HepG2 (cell line): ENCODE results near the gene MORN5. TPM values are rescaled to one million over a fixed set of nuclear protein-coding genes. Genes with fewer than 3 reads are reported as not detected.

ENCODE experiments used
- ATAD3A ChIP-seq: sonication (generic); formaldehyde crosslinking; IDR thresholded peaks from 2 replicates; pipeline ENCODE4 v1.4.0; 2020; ENCODE audit warnings: missing genetic modification reagents
- CHCHD3 ChIP-seq: sonication (generic); formaldehyde crosslinking; IDR thresholded peaks from 2 replicates; pipeline ENCODE4 v1.8.0; 2022; ENCODE audit warnings: mild to moderate bottlenecking, missing genetic modification reagents, moderate library complexity
- DNMT1 ChIP-seq: sonication (generic); formaldehyde crosslinking; IDR thresholded peaks from 2 replicates; pipeline ENCODE4 v1.5.1; 2020; ENCODE audit warnings: mild to moderate bottlenecking, missing genetic modification reagents
- ETV6 ChIP-seq: sonication (generic); formaldehyde crosslinking; conservative IDR thresholded peaks from 2 replicates; pipeline ENCODE4 v1.4.0; 2020; ENCODE audit warnings: missing genetic modification reagents
- HNF1A ChIP-seq, 2 experiments: sonication (generic) in 1 of 2; formaldehyde crosslinking in 1 of 2; IDR thresholded peaks; 2 replicates each; pipeline versions ENCODE4 v1.4.0 to v1.6.1; 2016 to 2020; ENCODE audit warnings: borderline replicate concordance in 1 of 2, low read depth in 1 of 2, mild to moderate bottlenecking in 1 of 2, missing genetic modification reagents in 1 of 2
- SOX5 ChIP-seq: IDR thresholded peaks from 2 replicates; pipeline ENCODE4 v1.6.1; 2016; ENCODE audit warnings: borderline replicate concordance
- SP4 ChIP-seq: sonication (generic); formaldehyde crosslinking; IDR thresholded peaks from 2 replicates; pipeline ENCODE4 v1.8.1; 2023; ENCODE audit warnings: mild to moderate bottlenecking, missing genetic modification reagents
- TARDBP ChIP-seq: sonication (generic); formaldehyde crosslinking; IDR thresholded peaks from 2 replicates; pipeline ENCODE4 v1.8.0; 2022; ENCODE audit warnings: mild to moderate bottlenecking, missing genetic modification reagents
- ZBTB20 ChIP-seq: sonication (generic); formaldehyde crosslinking; IDR thresholded peaks from 2 replicates; pipeline ENCODE4 v1.8.1; 2023; ENCODE audit warnings: missing genetic modification reagents, low read depth, mild to moderate bottlenecking, borderline replicate concordance
- ZNF3 ChIP-seq: IDR thresholded peaks from 2 replicates; pipeline ENCODE4 v1.7.0; 2017; ENCODE audit warnings: inconsistent platforms
- ZNF546 ChIP-seq: sonication (generic); formaldehyde crosslinking; conservative IDR thresholded peaks from 2 replicates; pipeline ENCODE4 v1.8.1; 2023; ENCODE audit warnings: mild to moderate bottlenecking, missing genetic modification reagents
- ZSCAN9 ChIP-seq: IDR thresholded peaks from 2 replicates; pipeline ENCODE4 v1.6.1; 2016; ENCODE audit warnings: borderline replicate concordance
- polyA plus RNA-seq, 8 experiments: library from polyadenylated mRNA; depleted of rRNA in 3 of 8; stranded (reverse) in 7 of 8; unstranded in 1 of 8; fragments of >200 nt; fragmentation: Illumina TruSeq in 4 of 8; extraction: Trizol in 4 of 8; gene quantifications; 2 replicates each; pipeline versions ENCODE4 v1.2.1 to v1.2.3, GENCODE V29; 2011 to 2016; ENCODE audit warnings: low read depth in 4 of 8, missing spikeins in 1 of 8, mixed read lengths in 1 of 8; ENCODE audit not compliant: insufficient read depth in 1 of 8
- total RNA-seq, 5 experiments: library from RNA; depleted of rRNA; stranded (reverse); fragments of >200 nt; fragmentation: Illumina TruSeq; extraction: Trizol; gene quantifications; 2 replicates each; pipeline ENCODE4 v1.2.3, GENCODE V29; 2016; ENCODE audit warnings: low read depth in 1 of 5
- TF ChIP-seq, protein P1 (sequence below): sonication (generic); formaldehyde crosslinking; IDR thresholded peaks from 2 replicates; pipeline ENCODE4 v1.4.0; 2020; ENCODE audit warnings: mild to moderate bottlenecking, missing genetic modification reagents, borderline replicate concordance
- TF ChIP-seq, protein P2 (sequence below): sonication (generic); formaldehyde crosslinking; IDR thresholded peaks from 2 replicates; pipeline ENCODE4 v1.5.1; 2020; ENCODE audit warnings: missing genetic modification reagents, mild to moderate bottlenecking, borderline replicate concordance

The MORN5 gene
- total and polyA plus RNA-seq, 2 of the 13 experiments (the other 11 are each of a cell fraction or from before 2014, with no cell fraction given) = not detected

DNA sequence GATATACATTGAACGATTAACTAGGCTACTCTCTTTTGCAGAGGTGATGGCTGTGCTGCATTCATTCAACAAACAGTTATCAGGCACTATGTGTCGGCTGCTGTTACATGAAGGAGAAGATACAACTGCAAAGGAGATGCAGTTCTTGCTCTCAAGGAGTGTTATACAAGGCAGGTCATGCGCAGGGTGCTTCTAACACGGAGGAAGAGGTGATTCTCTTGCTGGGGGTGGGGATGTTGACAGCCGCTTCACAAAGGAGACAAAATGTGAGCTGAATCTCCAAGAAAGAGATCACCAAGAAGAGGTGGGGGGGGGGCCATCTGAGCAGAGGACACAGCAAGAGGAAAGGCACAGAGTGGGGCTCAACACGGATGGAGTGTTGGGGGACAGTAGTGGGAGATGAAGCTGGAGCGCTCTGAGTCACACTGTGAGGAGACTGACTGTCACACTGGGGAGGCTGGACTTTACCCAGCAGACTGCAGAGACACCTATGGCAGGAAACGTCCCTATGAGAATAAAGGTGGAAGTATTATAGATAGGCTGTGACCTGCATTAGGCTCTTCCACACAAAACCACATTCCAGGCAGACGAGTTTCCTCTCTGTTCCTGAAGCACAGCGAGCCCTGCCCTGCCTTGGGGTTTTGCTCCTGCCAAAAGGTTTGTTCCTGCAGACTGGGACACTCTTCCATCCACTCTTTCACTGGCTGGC, 21.0 kb upstream of the MORN5 start (continued):
- TF ChIP-seq, protein P1, sequence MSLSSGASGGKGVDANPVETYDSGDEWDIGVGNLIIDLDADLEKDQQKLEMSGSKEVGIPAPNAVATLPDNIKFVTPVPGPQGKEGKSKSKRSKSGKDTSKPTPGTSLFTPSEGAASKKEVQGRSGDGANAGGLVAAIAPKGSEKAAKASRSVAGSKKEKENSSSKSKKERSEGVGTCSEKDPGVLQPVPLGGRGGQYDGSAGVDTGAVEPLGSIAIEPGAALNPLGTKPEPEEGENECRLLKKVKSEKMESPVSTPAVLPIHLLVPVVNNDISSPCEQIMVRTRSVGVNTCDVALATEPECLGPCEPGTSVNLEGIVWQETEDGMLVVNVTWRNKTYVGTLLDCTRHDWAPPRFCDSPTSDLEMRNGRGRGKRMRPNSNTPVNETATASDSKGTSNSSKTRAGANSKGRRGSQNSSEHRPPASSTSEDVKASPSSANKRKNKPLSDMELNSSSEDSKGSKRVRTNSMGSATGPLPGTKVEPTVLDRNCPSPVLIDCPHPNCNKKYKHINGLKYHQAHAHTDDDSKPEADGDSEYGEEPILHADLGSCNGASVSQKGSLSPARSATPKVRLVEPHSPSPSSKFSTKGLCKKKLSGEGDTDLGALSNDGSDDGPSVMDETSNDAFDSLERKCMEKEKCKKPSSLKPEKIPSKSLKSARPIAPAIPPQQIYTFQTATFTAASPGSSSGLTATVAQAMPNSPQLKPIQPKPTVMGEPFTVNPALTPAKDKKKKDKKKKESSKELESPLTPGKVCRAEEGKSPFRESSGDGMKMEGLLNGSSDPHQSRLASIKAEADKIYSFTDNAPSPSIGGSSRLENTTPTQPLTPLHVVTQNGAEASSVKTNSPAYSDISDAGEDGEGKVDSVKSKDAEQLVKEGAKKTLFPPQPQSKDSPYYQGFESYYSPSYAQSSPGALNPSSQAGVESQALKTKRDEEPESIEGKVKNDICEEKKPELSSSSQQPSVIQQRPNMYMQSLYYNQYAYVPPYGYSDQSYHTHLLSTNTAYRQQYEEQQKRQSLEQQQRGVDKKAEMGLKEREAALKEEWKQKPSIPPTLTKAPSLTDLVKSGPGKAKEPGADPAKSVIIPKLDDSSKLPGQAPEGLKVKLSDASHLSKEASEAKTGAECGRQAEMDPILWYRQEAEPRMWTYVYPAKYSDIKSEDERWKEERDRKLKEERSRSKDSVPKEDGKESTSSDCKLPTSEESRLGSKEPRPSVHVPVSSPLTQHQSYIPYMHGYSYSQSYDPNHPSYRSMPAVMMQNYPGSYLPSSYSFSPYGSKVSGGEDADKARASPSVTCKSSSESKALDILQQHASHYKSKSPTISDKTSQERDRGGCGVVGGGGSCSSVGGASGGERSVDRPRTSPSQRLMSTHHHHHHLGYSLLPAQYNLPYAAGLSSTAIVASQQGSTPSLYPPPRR (CRISPR knock-in tag) = peak; percentile 29; the same call in 1 of the 2 replicates
- TF ChIP-seq ETV6 (CRISPR knock-in tag) (no peak), HNF1A (IDR thresholded peaks at IDR 0.05; ENCODE audit: low read depth) (0 out of 2 replicates have a peak, but pooled peaks have one; percentile 12), HNF1A (CRISPR knock-in tag; IDR thresholded peaks at IDR 0.05; ENCODE audit: borderline replicate concordance) (no peak), CHCHD3 (no peak), ZBTB20 (CRISPR knock-in tag) (peak; percentile 89; the same call in 1 of the 2 replicates), ATAD3A (CRISPR knock-in tag) (no peak), ZSCAN9 (no peak), ZNF3 (CRISPR knock-in tag) (peak; percentile 65; the same call in 1 of the 2 replicates), SP4 (CRISPR knock-in tag) (no peak), DNMT1 (CRISPR knock-in tag) (no peak), ZNF546 (CRISPR knock-in tag) (no peak), SOX5 (no peak), TARDBP (CRISPR knock-in tag) (no peak)
- TF ChIP-seq, protein P2, sequence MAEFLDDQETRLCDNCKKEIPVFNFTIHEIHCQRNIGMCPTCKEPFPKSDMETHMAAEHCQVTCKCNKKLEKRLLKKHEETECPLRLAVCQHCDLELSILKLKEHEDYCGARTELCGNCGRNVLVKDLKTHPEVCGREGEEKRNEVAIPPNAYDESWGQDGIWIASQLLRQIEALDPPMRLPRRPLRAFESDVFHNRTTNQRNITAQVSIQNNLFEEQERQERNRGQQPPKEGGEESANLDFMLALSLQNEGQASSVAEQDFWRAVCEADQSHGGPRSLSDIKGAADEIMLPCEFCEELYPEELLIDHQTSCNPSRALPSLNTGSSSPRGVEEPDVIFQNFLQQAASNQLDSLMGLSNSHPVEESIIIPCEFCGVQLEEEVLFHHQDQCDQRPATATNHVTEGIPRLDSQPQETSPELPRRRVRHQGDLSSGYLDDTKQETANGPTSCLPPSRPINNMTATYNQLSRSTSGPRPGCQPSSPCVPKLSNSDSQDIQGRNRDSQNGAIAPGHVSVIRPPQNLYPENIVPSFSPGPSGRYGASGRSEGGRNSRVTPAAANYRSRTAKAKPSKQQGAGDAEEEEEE = no peak
